HG03135 (cell line): Measurements from ENCODE around the gene ZNF239.
"Not testable (repeated sequence)": the region's sequence is repeated elsewhere in the genome, so short reads cannot be mapped to it uniquely, and the experiment has no call there.

ENCODE experiments used
- ATAC-seq: cut with Tn5 transposase; IDR thresholded peaks from one replicate; pipeline ENCODE4 v1.9.1; 2021; ENCODE audit warnings: mild to moderate bottlenecking, moderate library complexity; ENCODE audit not compliant: unreplicated experiment

The ZNF239 gene

GRCh38 chr10:43574001-43574892, at the start of gene ZNF239:
ZNF239 (minus strand) TSS chr10:43574616; CDS start chr10:43558079, 16,537 bp downstream.
- peak; percentile 91 for ATAC-seq

- ATAC-seq, result no peak
Observed at GRCh38 chr10:43623351-43623750, 48.9 kb upstream of the ZNF239 start.

GRCh38 chr10:43622038-43622437, 47.6 kb upstream of the ZNF239 start:
- ATAC-seq, result no peak

GRCh38 chr10:43619368-43619767, 45.0 kb upstream of the ZNF239 start:
- no peak for ATAC-seq

- ATAC-seq, result no peak
Observed at GRCh38 chr10:43616697-43617370, 42.4 kb upstream of the ZNF239 start.

GRCh38 chr10:43610636-43611035, 36.2 kb upstream of the ZNF239 start:
- no peak for ATAC-seq

- no peak for ATAC-seq
Observed at GRCh38 chr10:43607199-43607573, 32.8 kb upstream of the ZNF239 start.

GRCh38 chr10:43606323-43607198, 32.1 kb upstream of the ZNF239 start, which contains the start of gene ZNF485:
ZNF485 (plus strand) TSS chr10:43606438; CDS start chr10:43607051, 613 bp downstream.
- peak; percentile 98 for ATAC-seq

GRCh38 chr10:43605850-43606322, 31.5 kb upstream of the ZNF239 start:
- ATAC-seq, result peak; percentile 13

GRCh38 chr10:43601576-43601975, 27.2 kb upstream of the ZNF239 start:
- ATAC-seq, result not testable (repeated sequence)

- no peak for ATAC-seq
Observed at GRCh38 chr10:43599333-43599732, 24.9 kb upstream of the ZNF239 start.

- no peak for ATAC-seq
Observed at GRCh38 chr10:43598446-43598845, 24.0 kb upstream of the ZNF239 start.

- no peak for ATAC-seq
Observed at GRCh38 chr10:43596546-43596945, 22.1 kb upstream of the ZNF239 start.

- peak; percentile 33 for ATAC-seq
Observed at GRCh38 chr10:43595739-43596298, 21.4 kb upstream of the ZNF239 start.

- peak; percentile 98 for ATAC-seq
Observed at GRCh38 chr10:43594944-43595589, 20.7 kb upstream of the ZNF239 start.

GRCh38 chr10:43591303-43591904, 17.0 kb upstream of the ZNF239 start:
- ATAC-seq, result no peak

- not testable (repeated sequence) for ATAC-seq
Observed at GRCh38 chr10:43586730-43587115, 12.3 kb upstream of the ZNF239 start.

GRCh38 chr10:43585981-43586729, 11.7 kb upstream of the ZNF239 start:
- ATAC-seq, result no peak

GRCh38 chr10:43585046-43585445, 10.6 kb upstream of the ZNF239 start:
- no peak for ATAC-seq
